Gastroesophageal sphincter (tissue), 3 donors: ENCODE measurements around the gene VSIG10L.

Source experiments
- POLR2A ChIP-seq, 2 donors: fragments of 450-650 bp; IDR thresholded peaks; one replicate each; pipeline ENCODE4 v1.6.1; 2017; ENCODE audit warnings: antibody characterized with exemption in 2 of 2, mild to moderate bottlenecking in 2 of 2, moderate library complexity in 1 of 2
- TF ChIP-seq, protein P1 (sequence below), 4 experiments: fragments of 200-600 bp in 2 of 4; fragments of 450-650 bp in 2 of 4; sonication (generic) in 1 of 4; IDR thresholded peaks; one replicate each; pipeline ENCODE4 v1.5.1; 2017 to 2019; ENCODE audit warnings: antibody characterized with exemption in 4 of 4, mild to moderate bottlenecking in 2 of 4, moderate library complexity in 2 of 4

DNA sequence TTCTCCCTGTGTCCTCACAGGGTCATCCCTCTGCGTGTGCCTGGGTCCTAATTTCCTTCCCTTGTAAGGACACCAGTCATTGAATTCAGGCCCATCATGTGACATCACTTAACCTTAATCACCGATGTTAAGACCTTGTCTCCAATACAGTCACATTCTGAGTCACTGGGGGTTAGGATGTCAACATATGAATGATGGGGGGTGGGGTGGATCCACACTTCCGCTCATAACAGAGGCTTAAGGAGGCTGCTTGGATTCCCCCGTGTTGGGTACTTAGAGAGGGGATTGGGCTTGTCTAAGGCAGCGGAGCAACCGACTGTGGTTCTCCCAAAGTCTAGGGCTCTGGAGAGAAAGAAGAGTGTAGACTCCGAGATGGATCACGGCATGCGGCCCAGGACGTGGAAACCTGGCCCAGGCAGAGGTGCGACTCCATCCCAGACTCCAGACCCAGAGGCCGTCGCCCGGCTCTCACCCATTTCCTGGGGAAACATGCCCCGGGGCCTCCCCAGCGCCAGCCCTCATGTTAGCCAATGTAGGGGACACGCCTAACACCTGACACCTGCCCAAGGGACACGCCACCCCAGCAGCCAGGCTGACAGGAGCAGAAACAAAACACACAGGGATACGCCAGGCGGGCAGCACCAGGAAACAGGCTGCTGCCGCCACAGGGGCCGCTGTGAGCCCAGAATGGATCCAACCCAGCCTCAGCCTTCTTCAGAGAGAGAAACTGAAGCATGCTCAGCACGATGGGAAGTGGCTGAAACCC lies 47.5 kb downstream of the VSIG10L start:
- TF ChIP-seq POLR2A (IDR thresholded peaks at IDR 0.05): no peak
- TF ChIP-seq, protein P1, sequence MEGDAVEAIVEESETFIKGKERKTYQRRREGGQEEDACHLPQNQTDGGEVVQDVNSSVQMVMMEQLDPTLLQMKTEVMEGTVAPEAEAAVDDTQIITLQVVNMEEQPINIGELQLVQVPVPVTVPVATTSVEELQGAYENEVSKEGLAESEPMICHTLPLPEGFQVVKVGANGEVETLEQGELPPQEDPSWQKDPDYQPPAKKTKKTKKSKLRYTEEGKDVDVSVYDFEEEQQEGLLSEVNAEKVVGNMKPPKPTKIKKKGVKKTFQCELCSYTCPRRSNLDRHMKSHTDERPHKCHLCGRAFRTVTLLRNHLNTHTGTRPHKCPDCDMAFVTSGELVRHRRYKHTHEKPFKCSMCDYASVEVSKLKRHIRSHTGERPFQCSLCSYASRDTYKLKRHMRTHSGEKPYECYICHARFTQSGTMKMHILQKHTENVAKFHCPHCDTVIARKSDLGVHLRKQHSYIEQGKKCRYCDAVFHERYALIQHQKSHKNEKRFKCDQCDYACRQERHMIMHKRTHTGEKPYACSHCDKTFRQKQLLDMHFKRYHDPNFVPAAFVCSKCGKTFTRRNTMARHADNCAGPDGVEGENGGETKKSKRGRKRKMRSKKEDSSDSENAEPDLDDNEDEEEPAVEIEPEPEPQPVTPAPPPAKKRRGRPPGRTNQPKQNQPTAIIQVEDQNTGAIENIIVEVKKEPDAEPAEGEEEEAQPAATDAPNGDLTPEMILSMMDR (IDR thresholded peaks at IDR 0.05): no peak
